Activated CD8-positive, alpha-beta T cell treated with anti-CD3 and anti-CD28 coated beads for 36 hours (primary cell): ENCODE data around the gene GCC1. TPM values are rescaled to one million over a fixed set of nuclear protein-coding genes. Genes with fewer than 3 reads are reported as not detected.
"Not testable (repeated sequence)": the region's sequence is repeated elsewhere in the genome, so short reads cannot be mapped to it uniquely, and the experiment has no call there.

Experiments used
- ATAC-seq: fragments of 200-7000 bp; cut with Tn5 transposase; one replicate; pipeline ENCODE4 v1.10.0; 2021; ENCODE audit warnings: mild to moderate bottlenecking, moderate library complexity
- CTCF ChIA-PET: fragments of 350-600 bp; sonication (Branson Sonifier 250); formaldehyde crosslinking; loops from one replicate; lab custom pipeline; 2021; ENCODE audit warnings: antibody characterized with exemption; lab: Charles Lee
- POLR2A ChIA-PET: fragments of 350-600 bp; sonication (Branson Sonifier 250); formaldehyde crosslinking; loops from one replicate; lab custom pipeline; 2021; ENCODE audit warnings: antibody characterized with exemption; lab: Charles Lee
- DNase-seq: peaks from one replicate; pipeline ENCODE4 v3.0.0-alpha.2; 2020
- H3K27ac Mint-ChIP-seq: one replicate; pipeline ENCODE4 v1.8.0; 2021; ENCODE audit warnings: mild to moderate bottlenecking, mixed read lengths
- H3K27me3 Mint-ChIP-seq: one replicate; pipeline ENCODE4 v1.8.0; 2021; ENCODE audit warnings: mixed read lengths
- H3K36me3 Mint-ChIP-seq: one replicate; pipeline ENCODE4 v1.8.0; 2021; ENCODE audit warnings: low read depth, mixed read lengths
- H3K4me1 Mint-ChIP-seq: one replicate; pipeline ENCODE4 v1.8.0; 2021; ENCODE audit warnings: low read depth, mixed read lengths
- H3K4me3 Mint-ChIP-seq: one replicate; pipeline ENCODE4 v1.8.0; 2021; ENCODE audit warnings: mild to moderate bottlenecking, moderate library complexity, mixed read lengths
- H3K9me3 Mint-ChIP-seq: one replicate; pipeline ENCODE4 v1.8.0; 2021; ENCODE audit warnings: mixed read lengths
- intact Hi-C: fragments of 100-400 bp; cut with micrococcal nuclease; formaldehyde crosslinking; loops from one replicate; pipeline ENCODE4 v1.10.0; 2022
- total RNA-seq, 2 experiments: library from RNA; stranded (reverse); gene quantifications; one replicate each; pipeline ENCODE4 v1.2.3, GENCODE V29; 2021
- TF ChIP-seq, protein P1 (sequence below): fragments of 200-600 bp; IDR thresholded peaks from one replicate; pipeline ENCODE4 v1.8.0; 2022; ENCODE audit warnings: antibody characterized with exemption, mild to moderate bottlenecking

Gene GCC1
- total RNA-seq, 2 experiments from 2014 or later: 12.4 to 12.5 TPM

DNA sequence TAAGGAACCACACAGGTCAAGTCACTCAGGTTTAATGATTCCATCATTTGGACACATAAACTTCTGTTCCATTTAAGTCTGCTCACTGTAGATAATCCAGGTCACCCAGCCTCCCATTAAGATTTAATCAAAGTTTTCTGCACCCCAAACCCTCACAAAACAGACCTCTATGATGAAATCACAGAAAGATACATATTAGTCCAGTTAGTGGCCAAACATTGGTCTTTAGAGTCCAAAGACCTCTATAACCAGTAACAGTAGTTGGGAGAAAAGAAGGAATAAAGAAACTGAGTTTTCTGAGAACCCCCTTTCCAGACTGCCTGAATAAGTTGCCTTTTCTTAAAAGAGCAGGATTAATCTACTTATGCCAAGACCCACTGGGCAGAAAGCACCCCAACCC, 4.8 kb downstream of the GCC1 start:
- TF ChIP-seq, protein P1, sequence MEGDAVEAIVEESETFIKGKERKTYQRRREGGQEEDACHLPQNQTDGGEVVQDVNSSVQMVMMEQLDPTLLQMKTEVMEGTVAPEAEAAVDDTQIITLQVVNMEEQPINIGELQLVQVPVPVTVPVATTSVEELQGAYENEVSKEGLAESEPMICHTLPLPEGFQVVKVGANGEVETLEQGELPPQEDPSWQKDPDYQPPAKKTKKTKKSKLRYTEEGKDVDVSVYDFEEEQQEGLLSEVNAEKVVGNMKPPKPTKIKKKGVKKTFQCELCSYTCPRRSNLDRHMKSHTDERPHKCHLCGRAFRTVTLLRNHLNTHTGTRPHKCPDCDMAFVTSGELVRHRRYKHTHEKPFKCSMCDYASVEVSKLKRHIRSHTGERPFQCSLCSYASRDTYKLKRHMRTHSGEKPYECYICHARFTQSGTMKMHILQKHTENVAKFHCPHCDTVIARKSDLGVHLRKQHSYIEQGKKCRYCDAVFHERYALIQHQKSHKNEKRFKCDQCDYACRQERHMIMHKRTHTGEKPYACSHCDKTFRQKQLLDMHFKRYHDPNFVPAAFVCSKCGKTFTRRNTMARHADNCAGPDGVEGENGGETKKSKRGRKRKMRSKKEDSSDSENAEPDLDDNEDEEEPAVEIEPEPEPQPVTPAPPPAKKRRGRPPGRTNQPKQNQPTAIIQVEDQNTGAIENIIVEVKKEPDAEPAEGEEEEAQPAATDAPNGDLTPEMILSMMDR: no peak
- ATAC-seq (no peak), DNase-seq (no peak)
- peaks cover 45% of the 10 kb centered on the region for H3K4me1 Mint-ChIP-seq
- no peaks in the 10 kb centered on the region for H3K9me3 Mint-ChIP-seq
- H3K27me3 Mint-ChIP-seq: no peaks in the 10 kb centered on the region
- POLR2A ChIA-PET: interaction anchor here (1.2 kb wide), 1 partner anchor 9 kb away, joined by 3 read pairs; no protein-coding TSS in a partner anchor
- intact Hi-C loops: no loop called here
- CTCF ChIA-PET: interaction anchor here (0.9 to 2.0 kb wide), 5 partner anchors 20 to 628 kb away, joined by 3 to 5 read pairs (median 3); no protein-coding TSS in a partner anchor
- H3K27ac Mint-ChIP-seq: no peak overlapping the region
- peaks cover 26% of the 10 kb centered on the region for H3K36me3 Mint-ChIP-seq
- no peak overlapping the region for H3K4me3 Mint-ChIP-seq

DNA sequence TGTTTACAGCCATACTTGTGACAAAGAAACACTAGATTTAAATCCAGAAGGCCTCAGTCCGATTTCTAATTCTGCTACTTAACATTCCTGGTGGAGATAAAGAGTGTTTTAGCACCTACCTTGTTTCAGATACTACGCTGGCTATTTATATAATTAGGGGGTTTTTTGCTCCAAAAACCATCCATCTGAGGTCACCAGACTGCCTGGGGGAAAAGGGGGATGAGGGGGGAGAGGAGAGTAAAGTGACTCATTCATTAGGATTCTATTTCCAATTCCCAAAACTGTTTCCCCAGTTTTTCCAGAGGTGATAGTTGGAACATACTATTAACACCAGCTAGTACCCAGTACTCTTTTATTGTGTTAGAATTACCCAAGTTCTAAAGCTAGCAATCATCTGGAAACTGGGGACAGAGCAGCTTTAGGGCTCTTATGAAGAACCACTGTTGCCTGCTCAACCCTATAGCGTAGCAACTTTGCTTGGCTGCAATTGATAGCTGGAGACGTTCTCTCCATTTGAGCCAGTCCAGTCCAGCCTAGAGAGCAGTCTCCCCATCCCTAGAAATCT, 6.6 kb downstream of the GCC1 start:
- Mint-ChIP-seq H3K36me3 (peaks cover 28% of the 10 kb centered on the region), H3K4me3 (no peak overlapping the region), H3K27ac (no peak overlapping the region), H3K9me3 (no peaks in the 10 kb centered on the region), H3K27me3 (no peaks in the 10 kb centered on the region), H3K4me1 (peaks cover 34% of the 10 kb centered on the region)
- intact Hi-C loops: no loop called here
- ATAC-seq: no peak
- DNase-seq: no peak
- ChIA-PET POLR2A (no interaction called here), CTCF (interaction anchor here (2.0 kb wide), 1 partner anchor 630 kb away, joined by 5 read pairs; no protein-coding TSS in a partner anchor)
- TF ChIP-seq, protein P1: no peak

DNA sequence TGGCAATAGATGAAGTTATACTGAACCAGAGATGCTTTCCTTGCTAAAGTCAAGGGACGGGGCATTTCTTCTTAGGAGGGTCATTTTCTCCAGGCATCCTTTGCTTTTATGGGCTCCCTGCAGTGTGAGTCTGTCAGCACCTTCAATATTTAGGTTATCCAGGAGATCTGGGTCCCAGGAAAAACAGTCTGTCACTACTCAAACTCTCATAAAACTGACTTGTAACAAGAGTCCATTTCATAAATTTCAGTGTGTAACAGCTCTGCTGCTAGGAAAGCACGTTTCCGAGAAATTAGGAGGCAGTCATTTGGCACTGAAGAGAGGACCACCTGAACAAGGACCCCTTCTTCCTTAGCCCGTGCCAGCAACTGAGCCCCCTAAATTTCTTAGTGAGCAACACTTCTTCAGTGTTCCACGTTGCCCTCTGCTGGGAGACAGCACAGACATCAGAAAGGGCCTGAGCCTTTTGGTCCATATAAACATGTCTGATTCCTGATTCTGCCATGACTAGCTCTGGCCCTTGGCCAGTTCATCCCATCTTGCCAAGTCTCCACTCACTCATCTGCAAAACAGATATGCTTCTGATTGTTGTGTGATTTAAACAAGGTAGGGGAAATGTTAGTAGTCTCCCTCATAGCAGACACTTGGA, 7.2 kb downstream of the GCC1 start:
- ChIA-PET CTCF (no interaction called here), POLR2A (interaction anchor here (0.7 kb wide), 1 partner anchor 111 kb away, joined by 3 read pairs; no protein-coding TSS in a partner anchor)
- DNase-seq (no peak), ATAC-seq (no peak)
- intact Hi-C loops: no loop called here
- TF ChIP-seq, protein P1: no peak
- Mint-ChIP-seq H3K27me3 (no peaks in the 10 kb centered on the region), H3K4me1 (peaks cover 29% of the 10 kb centered on the region), H3K36me3 (peaks cover 23% of the 10 kb centered on the region), H3K9me3 (no peaks in the 10 kb centered on the region), H3K4me3 (no peak overlapping the region), H3K27ac (no peak overlapping the region)

DNA sequence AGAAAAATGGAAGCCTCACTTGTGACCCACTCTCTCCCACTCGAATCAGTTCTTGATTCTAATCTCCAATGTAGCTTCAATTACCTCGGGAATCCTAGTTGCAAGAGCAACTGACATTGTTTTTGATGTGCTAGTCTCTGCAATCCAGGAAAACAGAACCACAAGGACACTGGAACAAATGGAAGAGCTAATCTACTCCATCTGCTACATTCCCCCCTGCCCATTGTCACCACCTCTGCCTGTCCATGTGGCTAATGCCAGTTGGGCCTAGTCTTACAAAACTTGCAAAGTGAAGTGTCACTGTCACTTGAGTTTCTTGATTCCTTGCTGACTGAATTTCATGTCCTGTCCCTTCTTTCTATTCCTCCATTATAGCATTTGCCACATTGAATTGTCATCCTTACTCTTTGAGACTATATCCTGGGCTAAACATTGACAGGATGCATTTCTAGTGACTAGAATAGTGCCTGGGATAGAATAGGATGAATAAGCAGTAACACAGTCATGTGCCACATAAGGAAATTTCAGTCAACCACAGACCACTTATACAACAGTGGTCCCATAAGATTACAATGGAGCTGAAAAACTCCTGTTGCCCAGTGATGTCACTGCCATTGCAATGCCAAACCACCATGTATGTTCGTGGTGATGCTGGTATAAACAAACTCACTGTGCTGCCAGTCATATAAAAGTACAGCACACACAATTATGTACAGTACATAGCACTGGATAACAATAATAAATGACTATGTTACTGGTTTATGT, 13.5 kb downstream of the GCC1 start:
- intact Hi-C loops: no loop called here
- TF ChIP-seq, protein P1: no peak
- POLR2A ChIA-PET: interaction anchor here (0.6 kb wide), 1 partner anchor 500 kb away, joined by 4 read pairs; no protein-coding TSS in a partner anchor
- no peak for DNase-seq
- CTCF ChIA-PET: interaction anchor here (1.4 kb wide), 1 partner anchor 45 kb away, joined by 3 read pairs; no protein-coding TSS in a partner anchor
- no peak for ATAC-seq
- Mint-ChIP-seq H3K36me3 (peaks cover 12% of the 10 kb centered on the region), H3K9me3 (no peaks in the 10 kb centered on the region), H3K27me3 (no peaks in the 10 kb centered on the region), H3K27ac (no peak overlapping the region), H3K4me1 (no peaks in the 10 kb centered on the region), H3K4me3 (no peak overlapping the region)

- DNase-seq, CTCF ChIA-PET, H3K9me3 Mint-ChIP-seq, H3K4me1 Mint-ChIP-seq, H3K27me3 Mint-ChIP-seq, H3K4me3 Mint-ChIP-seq, intact Hi-C loops, H3K27ac Mint-ChIP-seq, POLR2A ChIA-PET, ATAC-seq: not testable (repeated sequence)
- H3K36me3 Mint-ChIP-seq: peaks cover 19% of the 10 kb centered on the region
Observed at GRCh38 chr7:127568034-127568433, 17.4 kb downstream of the GCC1 start.
